DMS 273 (cell line): ENCODE results near the gene USP3.

Source experiments
- DNase-seq: peaks from one replicate; lab custom pipeline; 2025; ENCODE audit not compliant: unreplicated experiment; lab: John Stamatoyannopoulos, UW

Gene USP3

GRCh38 chr15:63535689-63536088, 31.3 kb downstream of the USP3 start:
- DNase-seq, result no peak

- no peak for DNase-seq
Measured at GRCh38 chr15:63538876-63539275, 34.5 kb downstream of the USP3 start.

- DNase-seq, result peak; percentile 14
Measured at GRCh38 chr15:63539521-63539920, 35.1 kb downstream of the USP3 start.

GRCh38 chr15:63539998-63540397, 35.6 kb downstream of the USP3 start:
- no peak for DNase-seq

GRCh38 chr15:63540449-63540848, 36.1 kb downstream of the USP3 start:
- no peak for DNase-seq

GRCh38 chr15:63544258-63545026, 40.0 kb downstream of the USP3 start:
- DNase-seq, result no peak

- DNase-seq, result no peak
Measured at GRCh38 chr15:63545520-63545919, 41.1 kb downstream of the USP3 start.

GRCh38 chr15:63551400-63551799, 47.0 kb downstream of the USP3 start:
- no peak for DNase-seq

- DNase-seq, result peak; percentile 6
Measured at GRCh38 chr15:63553388-63553791, 49.0 kb downstream of the USP3 start.

- DNase-seq, result no peak
Measured at GRCh38 chr15:63554337-63554927, 50.0 kb downstream of the USP3 start.

GRCh38 chr15:63555507-63555906, 51.1 kb downstream of the USP3 start:
- DNase-seq, result no peak

- DNase-seq, result no peak
Measured at GRCh38 chr15:63556246-63556645, 51.9 kb downstream of the USP3 start.

- DNase-seq, result no peak
Measured at GRCh38 chr15:63556736-63557135, 52.3 kb downstream of the USP3 start.

- DNase-seq, result no peak
Measured at GRCh38 chr15:63559753-63560152, 55.4 kb downstream of the USP3 start.

- DNase-seq, result no peak
Measured at GRCh38 chr15:63560741-63561448, 56.5 kb downstream of the USP3 start.

GRCh38 chr15:63564093-63564492, 59.7 kb downstream of the USP3 start:
- no peak for DNase-seq

- no peak for DNase-seq
Measured at GRCh38 chr15:63565536-63566186, 61.3 kb downstream of the USP3 start.

GRCh38 chr15:63572749-63573464, 68.5 kb downstream of the USP3 start:
- no peak for DNase-seq

- no peak for DNase-seq
Measured at GRCh38 chr15:63573533-63573932, 69.1 kb downstream of the USP3 start.

- DNase-seq, result no peak
Measured at GRCh38 chr15:63575312-63575711, 70.9 kb downstream of the USP3 start.

- DNase-seq, result peak; percentile 26
Measured at GRCh38 chr15:63576441-63576840, 72.0 kb downstream of the USP3 start.
